ENCODE results near the gene NDUFS5. TPM values are rescaled to one million over a fixed set of nuclear protein-coding genes. Genes with fewer than 3 reads are reported as not detected.
"Not testable (repeated sequence)": the region's sequence is repeated elsewhere in the genome, so short reads cannot be mapped to it uniquely, and the experiment has no call there.

NDUFS5 gene
- total and polyA plus RNA-seq, 7 experiments from 2014 or later = 95.1 to 715 (median 120) TPM

DNA sequence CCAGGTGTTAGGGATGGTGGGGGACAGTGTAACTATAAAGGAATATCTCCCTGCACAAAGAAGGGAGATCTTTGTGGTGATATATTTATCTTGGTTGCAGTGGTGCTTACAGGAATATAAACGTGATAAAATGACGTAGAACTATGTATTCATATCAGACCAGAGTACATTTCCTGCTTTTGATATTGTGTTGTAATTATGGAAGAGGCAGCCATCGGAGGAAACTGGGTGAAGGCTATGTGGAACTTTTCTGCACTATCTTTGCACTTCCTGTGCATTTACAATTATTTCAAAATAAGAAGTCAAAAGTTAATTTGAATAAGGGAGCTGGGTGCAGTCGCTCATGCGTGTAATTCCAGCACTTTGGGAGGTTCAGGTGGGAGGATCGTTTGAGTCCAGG is 37.6 kb downstream of the NDUFS5 start:
- ATAC-seq (no peak), DNase-seq (no peak)
- Histone ChIP-seq H3K36me3 (ENCODE audit: control insufficient read depth in 2 of 3, insufficient read depth in 3 of 3, low read length in 3 of 3) (no peaks in the 10 kb centered on the region), H3K27ac (ENCODE audit: low read depth, low read length) (no peak overlapping the region), H3K4me1 (ENCODE audit: control insufficient read depth in 2 of 2, insufficient read depth in 2 of 2, low read length in 2 of 2) (no peaks in the 10 kb centered on the region), H3K9me3 (ENCODE audit: control insufficient read depth in 2 of 3, low read length in 3 of 3) (no peaks in the 10 kb centered on the region), H3K27me3 (ENCODE audit: control insufficient read depth in 2 of 2, insufficient read depth in 2 of 2, low read length in 2 of 2) (no peaks in the 10 kb centered on the region), H3K4me3 (ENCODE audit: low read length) (no peak overlapping the region)
- H3K27me3 Mint-ChIP-seq = no peaks in the 10 kb centered on the region
- ChIA-PET CTCF (no interaction called here), POLR2A (no interaction called here)
- H3K4me1 Mint-ChIP-seq = no peaks in the 10 kb centered on the region
- no peak overlapping the region for H3K27ac Mint-ChIP-seq
- intact Hi-C loops (cut with micrococcal nuclease) = no loop called here
- H3K4me3 Mint-ChIP-seq = no peak overlapping the region
- no peaks in the 10 kb centered on the region for H3K9me3 Mint-ChIP-seq
- H3K36me3 Mint-ChIP-seq = peaks cover 0 to 16% (median 6%) of the 10 kb centered on the region in 5 donors

DNA sequence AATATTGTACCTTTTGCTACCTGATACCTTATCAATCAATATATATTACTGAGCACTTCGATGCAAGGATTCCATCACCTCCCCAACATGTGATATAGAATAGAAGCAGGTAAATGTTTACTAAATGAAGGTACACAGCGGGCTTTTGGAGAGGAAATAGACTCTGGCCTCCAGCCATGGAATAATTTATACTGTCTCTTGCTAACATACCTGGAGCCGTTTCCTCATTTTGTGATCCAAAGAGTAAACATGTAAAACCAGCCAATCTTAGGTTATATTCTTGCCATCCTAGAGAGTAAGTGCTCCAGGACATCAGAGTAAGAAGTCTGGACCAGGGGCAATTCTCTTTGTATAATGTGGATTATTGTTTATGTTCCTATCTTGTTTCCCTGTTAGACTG is 39.4 kb downstream of the NDUFS5 start:
- ATAC-seq = no peak
- no peaks in the 10 kb centered on the region for H3K27me3 Mint-ChIP-seq

DNA sequence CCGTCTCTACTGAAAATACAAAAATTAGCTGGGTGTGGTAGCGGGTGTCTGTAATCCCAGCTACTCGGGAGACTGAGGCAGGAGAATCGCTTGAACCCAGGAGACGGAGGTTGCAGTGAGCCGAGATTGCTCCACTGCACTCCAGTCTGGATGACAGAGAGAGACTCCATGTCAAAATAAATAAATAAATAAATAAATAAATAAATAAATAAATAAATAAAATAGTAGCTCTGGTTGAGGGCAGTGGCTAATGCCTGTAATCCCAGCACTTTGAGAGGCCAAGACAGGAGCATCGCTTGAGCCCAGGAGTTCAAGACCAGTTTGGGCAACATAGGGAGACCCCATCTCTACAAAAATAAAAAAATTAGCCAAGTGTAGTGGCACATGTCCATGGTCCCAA is 42.1 kb downstream of the NDUFS5 start:
- H3K4me3 ChIP-seq (ENCODE audit: low read length); ATAC-seq; H3K27me3 ChIP-seq (ENCODE audit: control insufficient read depth in 2 of 2, insufficient read depth in 2 of 2, low read length in 2 of 2); H3K27ac ChIP-seq (ENCODE audit: low read depth, low read length); H3K27me3 Mint-ChIP-seq; H3K4me3 Mint-ChIP-seq; H3K4me1 Mint-ChIP-seq; H3K27ac Mint-ChIP-seq; H3K36me3 ChIP-seq (ENCODE audit: control insufficient read depth in 2 of 3, insufficient read depth in 3 of 3, low read length in 3 of 3); DNase-seq; CTCF ChIA-PET; H3K9me3 ChIP-seq (ENCODE audit: control insufficient read depth in 2 of 3, low read length in 3 of 3); H3K4me1 ChIP-seq (ENCODE audit: control insufficient read depth in 2 of 2, insufficient read depth in 2 of 2, low read length in 2 of 2); POLR2A ChIA-PET; intact Hi-C loops (cut with micrococcal nuclease): not testable (repeated sequence)
- Mint-ChIP-seq H3K9me3 (peaks cover 0 to 10% (median 1%) of the 10 kb centered on the region in 11 donors), H3K36me3 (peaks cover 0 to 16% (median 10%) of the 10 kb centered on the region in 5 donors)

More for the DNA sequence above, 39.4 kb downstream of the NDUFS5 start:
- Mint-ChIP-seq H3K27ac (no peak overlapping the region), H3K4me1 (peaks cover 0 to 2% (median 0%) of the 10 kb centered on the region in 7 donors), H3K9me3 (peaks cover 0 to 4% (median 0%) of the 10 kb centered on the region in 11 donors), H3K36me3 (peaks cover 0 to 21% (median 13%) of the 10 kb centered on the region in 5 donors), H3K4me3 (no peak overlapping the region)
- Histone ChIP-seq H3K27ac (ENCODE audit: low read depth, low read length) (no peak overlapping the region), H3K4me3 (ENCODE audit: low read length) (no peak overlapping the region), H3K4me1 (ENCODE audit: control insufficient read depth in 2 of 2, insufficient read depth in 2 of 2, low read length in 2 of 2) (no peaks in the 10 kb centered on the region), H3K36me3 (ENCODE audit: control insufficient read depth in 2 of 3, insufficient read depth in 3 of 3, low read length in 3 of 3) (no peaks in the 10 kb centered on the region), H3K27me3 (ENCODE audit: control insufficient read depth in 2 of 2, insufficient read depth in 2 of 2, low read length in 2 of 2) (no peaks in the 10 kb centered on the region), H3K9me3 (ENCODE audit: control insufficient read depth in 2 of 3, low read length in 3 of 3) (no peaks in the 10 kb centered on the region)
- no peak for DNase-seq
- POLR2A ChIA-PET = no interaction called here
- intact Hi-C loops (cut with micrococcal nuclease) = no loop called here
- CTCF ChIA-PET = no interaction called here

DNA sequence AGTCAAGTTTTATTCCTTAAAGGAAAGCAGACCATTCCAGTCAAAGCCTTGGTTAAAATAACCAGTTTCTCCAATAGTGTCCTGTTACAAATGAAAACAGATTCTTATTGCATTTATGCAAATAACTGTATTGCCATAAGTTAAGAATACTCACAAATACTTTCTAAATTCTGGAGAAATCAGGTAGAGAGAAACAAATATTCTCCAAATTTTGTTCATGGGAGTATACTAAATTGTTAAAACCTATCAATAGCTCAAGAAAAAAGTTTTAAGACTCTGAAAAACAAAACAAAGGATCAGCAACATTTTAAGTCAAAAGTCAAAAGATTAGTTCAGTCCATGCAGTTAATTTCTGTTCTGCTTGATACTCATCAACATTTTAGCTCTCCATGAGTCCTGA is 45.4 kb downstream of the NDUFS5 start:
- CTCF ChIA-PET; intact Hi-C loops (cut with micrococcal nuclease); ATAC-seq: not testable (repeated sequence)

GRCh38 chr1:39076127-39076798 is 50.1 kb downstream of the NDUFS5 start:
- intact Hi-C loops (cut with micrococcal nuclease) = no loop called here
- ATAC-seq = no peak
- H3K27me3 ChIP-seq (ENCODE audit: control insufficient read depth in 2 of 2, insufficient read depth in 2 of 2, low read length in 2 of 2) = no peaks in the 10 kb centered on the region
- ChIA-PET POLR2A (interaction anchor here (1.2 kb wide), 1 partner anchor 42 kb away, joined by 3 read pairs; no protein-coding TSS in a partner anchor), CTCF (interaction anchor here (0.9 kb wide), 1 partner anchor 16 kb away, joined by 4 read pairs; no protein-coding TSS in a partner anchor)
- peaks cover 0 to 7% (median 6%) of the 10 kb centered on the region in 7 donors for H3K4me1 Mint-ChIP-seq
- no peaks in the 10 kb centered on the region for H3K36me3 Mint-ChIP-seq
- H3K27ac Mint-ChIP-seq = no peak overlapping the region
- H3K27me3 Mint-ChIP-seq = peaks cover 0 to 24% (median 10%) of the 10 kb centered on the region in 5 donors
- H3K4me3 ChIP-seq (ENCODE audit: low read length) = no peak overlapping the region
- no peaks in the 10 kb centered on the region for H3K4me1 ChIP-seq (ENCODE audit: control insufficient read depth in 2 of 2, insufficient read depth in 2 of 2, low read length in 2 of 2)
- no peak overlapping the region for H3K4me3 Mint-ChIP-seq
- H3K9me3 ChIP-seq (ENCODE audit: control insufficient read depth in 2 of 3, low read length in 3 of 3) = no peaks in the 10 kb centered on the region
- no peak overlapping the region for H3K27ac ChIP-seq (ENCODE audit: low read depth, low read length)
- peaks cover 0 to 9% (median 1%) of the 10 kb centered on the region in 11 donors for H3K9me3 Mint-ChIP-seq
- no peak for DNase-seq
- H3K36me3 ChIP-seq (ENCODE audit: control insufficient read depth in 2 of 3, insufficient read depth in 3 of 3, low read length in 3 of 3) = no peaks in the 10 kb centered on the region

More for the DNA sequence above, 45.4 kb downstream of the NDUFS5 start:
- H3K9me3 ChIP-seq (ENCODE audit: control insufficient read depth in 2 of 3, low read length in 3 of 3); POLR2A ChIA-PET; H3K4me3 ChIP-seq (ENCODE audit: low read length); DNase-seq; H3K4me1 Mint-ChIP-seq; H3K4me3 Mint-ChIP-seq; H3K27ac Mint-ChIP-seq; H3K27me3 Mint-ChIP-seq; H3K4me1 ChIP-seq (ENCODE audit: control insufficient read depth in 2 of 2, insufficient read depth in 2 of 2, low read length in 2 of 2); H3K27me3 ChIP-seq (ENCODE audit: control insufficient read depth in 2 of 2, insufficient read depth in 2 of 2, low read length in 2 of 2); H3K27ac ChIP-seq (ENCODE audit: low read depth, low read length); H3K36me3 ChIP-seq (ENCODE audit: control insufficient read depth in 2 of 3, insufficient read depth in 3 of 3, low read length in 3 of 3): not testable (repeated sequence)
- Mint-ChIP-seq H3K36me3 (peaks cover 0 to 10% (median 8%) of the 10 kb centered on the region in 5 donors), H3K9me3 (peaks cover 0 to 10% (median 1%) of the 10 kb centered on the region in 11 donors)

DNA sequence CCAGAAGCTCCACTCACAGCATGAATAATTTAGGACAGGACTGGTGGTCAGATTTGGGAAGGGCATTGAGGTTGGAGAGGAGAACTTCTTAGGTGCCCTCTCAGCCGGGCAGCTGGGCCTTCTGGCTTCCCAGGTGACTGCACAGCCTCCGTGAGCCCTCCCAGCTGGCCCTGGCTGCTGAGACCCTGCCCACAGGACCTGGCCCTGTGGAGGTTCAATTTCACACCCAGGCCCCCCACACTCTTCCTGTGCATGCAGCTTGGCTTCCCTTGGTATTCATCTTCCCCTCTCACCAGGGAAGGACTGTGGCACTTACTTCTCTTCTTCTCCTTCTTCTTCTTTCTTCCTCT is 50.6 kb downstream of the NDUFS5 start:
- Histone ChIP-seq H3K4me1 (ENCODE audit: control insufficient read depth in 2 of 2, insufficient read depth in 2 of 2, low read length in 2 of 2) (no peaks in the 10 kb centered on the region), H3K9me3 (ENCODE audit: control insufficient read depth in 2 of 3, low read length in 3 of 3) (no peaks in the 10 kb centered on the region), H3K36me3 (ENCODE audit: control insufficient read depth in 2 of 3, insufficient read depth in 3 of 3, low read length in 3 of 3) (no peaks in the 10 kb centered on the region), H3K27ac (ENCODE audit: low read depth, low read length) (no peak overlapping the region), H3K27me3 (ENCODE audit: control insufficient read depth in 2 of 2, insufficient read depth in 2 of 2, low read length in 2 of 2) (peaks cover 0 to under 1% of the 10 kb centered on the region in 2 donors), H3K4me3 (ENCODE audit: low read length) (no peak overlapping the region)
- intact Hi-C loops (cut with micrococcal nuclease) = no loop called here
- H3K27me3 Mint-ChIP-seq = peaks cover 0 to 24% (median 10%) of the 10 kb centered on the region in 5 donors
- H3K9me3 Mint-ChIP-seq = peaks cover 0 to 4% (median 0%) of the 10 kb centered on the region in 11 donors
- CTCF ChIA-PET = interaction anchor here (0.9 kb wide), 1 partner anchor 16 kb away, joined by 4 read pairs; no protein-coding TSS in a partner anchor
- H3K4me3 Mint-ChIP-seq = no peak overlapping the region
- H3K4me1 Mint-ChIP-seq = peaks cover 0 to 7% (median 6%) of the 10 kb centered on the region in 7 donors
- POLR2A ChIA-PET = interaction anchor here (1.0 to 1.2 kb wide), 2 partner anchors 8 to 43 kb away, joined by 3 read pairs; no protein-coding TSS in a partner anchor
- H3K36me3 Mint-ChIP-seq = no peaks in the 10 kb centered on the region
- ATAC-seq (no peak), DNase-seq (no peak)
- H3K27ac Mint-ChIP-seq = peak overlapping the region in 1 of 9 donors; percentile 28

Measured in naive thymus-derived CD4-positive, alpha-beta T cell (primary cell).